PFSK-1 (cell line): ENCODE data around the gene DNAH1.

Experiments used
- FOXP2 ChIP-seq: optimal IDR thresholded peaks from 2 replicates; pipeline ENCODE3; 2011; ENCODE audit warnings: borderline replicate concordance, control low read depth, inconsistent platforms; ENCODE audit not compliant: insufficient read depth; ENCODE audit errors: extremely low read length, extremely low read depth
- POLR2AphosphoS5 ChIP-seq: IDR thresholded peaks from 2 replicates; pipeline ENCODE4 v1.6.1; 2012; ENCODE audit warnings: low read depth, mild to moderate bottlenecking, control low read depth, low read length, moderate library complexity
- SIN3A ChIP-seq: IDR thresholded peaks from 2 replicates; pipeline ENCODE4 v1.6.1; 2012; ENCODE audit warnings: mild to moderate bottlenecking, low read length, moderate library complexity, borderline replicate concordance; ENCODE audit not compliant: insufficient read depth
- TAF1 ChIP-seq: IDR thresholded peaks from 2 replicates; pipeline ENCODE4 v1.6.1; 2012; ENCODE audit warnings: low read length, control low read depth, borderline replicate concordance; ENCODE audit not compliant: insufficient read depth
- TF ChIP-seq, protein P1 (sequence below), 2 experiments: IDR thresholded peaks; 2 replicates each; pipeline versions ENCODE4 v1.6.1 to v1.8.0; 2011 to 2012; ENCODE audit warnings: low read depth in 2 of 2, low read length in 2 of 2, control low read depth in 1 of 2, inconsistent platforms in 1 of 2, mild to moderate bottlenecking in 1 of 2, moderate library complexity in 1 of 2; ENCODE audit not compliant: insufficient read depth in 1 of 2

GRCh38 chr3:52440249-52440551 lies 124.1 kb downstream of the DNAH1 start:
- TF ChIP-seq SIN3A (no peak), POLR2AphosphoS5 (no peak), TAF1 (no peak), FOXP2 (no peak)
- TF ChIP-seq, protein P1, sequence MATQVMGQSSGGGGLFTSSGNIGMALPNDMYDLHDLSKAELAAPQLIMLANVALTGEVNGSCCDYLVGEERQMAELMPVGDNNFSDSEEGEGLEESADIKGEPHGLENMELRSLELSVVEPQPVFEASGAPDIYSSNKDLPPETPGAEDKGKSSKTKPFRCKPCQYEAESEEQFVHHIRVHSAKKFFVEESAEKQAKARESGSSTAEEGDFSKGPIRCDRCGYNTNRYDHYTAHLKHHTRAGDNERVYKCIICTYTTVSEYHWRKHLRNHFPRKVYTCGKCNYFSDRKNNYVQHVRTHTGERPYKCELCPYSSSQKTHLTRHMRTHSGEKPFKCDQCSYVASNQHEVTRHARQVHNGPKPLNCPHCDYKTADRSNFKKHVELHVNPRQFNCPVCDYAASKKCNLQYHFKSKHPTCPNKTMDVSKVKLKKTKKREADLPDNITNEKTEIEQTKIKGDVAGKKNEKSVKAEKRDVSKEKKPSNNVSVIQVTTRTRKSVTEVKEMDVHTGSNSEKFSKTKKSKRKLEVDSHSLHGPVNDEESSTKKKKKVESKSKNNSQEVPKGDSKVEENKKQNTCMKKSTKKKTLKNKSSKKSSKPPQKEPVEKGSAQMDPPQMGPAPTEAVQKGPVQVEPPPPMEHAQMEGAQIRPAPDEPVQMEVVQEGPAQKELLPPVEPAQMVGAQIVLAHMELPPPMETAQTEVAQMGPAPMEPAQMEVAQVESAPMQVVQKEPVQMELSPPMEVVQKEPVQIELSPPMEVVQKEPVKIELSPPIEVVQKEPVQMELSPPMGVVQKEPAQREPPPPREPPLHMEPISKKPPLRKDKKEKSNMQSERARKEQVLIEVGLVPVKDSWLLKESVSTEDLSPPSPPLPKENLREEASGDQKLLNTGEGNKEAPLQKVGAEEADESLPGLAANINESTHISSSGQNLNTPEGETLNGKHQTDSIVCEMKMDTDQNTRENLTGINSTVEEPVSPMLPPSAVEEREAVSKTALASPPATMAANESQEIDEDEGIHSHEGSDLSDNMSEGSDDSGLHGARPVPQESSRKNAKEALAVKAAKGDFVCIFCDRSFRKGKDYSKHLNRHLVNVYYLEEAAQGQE (IDR thresholded peaks at IDR 0.05; ENCODE audit: insufficient read depth in 1 of 2, low read depth in 2 of 2, low read length in 2 of 2) = no peak
